NT2/D1 (cell line): ENCODE data around the gene PTTG2.

Experiments
- SUZ12 ChIP-seq: IDR thresholded peaks from 2 replicates; pipeline ENCODE4 v1.6.1; 2011; ENCODE audit not compliant: insufficient read length, insufficient read depth; ENCODE audit errors: extremely low read depth
- ZNF274 ChIP-seq: IDR thresholded peaks from 2 replicates; pipeline ENCODE4 v1.6.1; 2011; ENCODE audit warnings: mild to moderate bottlenecking, low read depth, low read length

DNA sequence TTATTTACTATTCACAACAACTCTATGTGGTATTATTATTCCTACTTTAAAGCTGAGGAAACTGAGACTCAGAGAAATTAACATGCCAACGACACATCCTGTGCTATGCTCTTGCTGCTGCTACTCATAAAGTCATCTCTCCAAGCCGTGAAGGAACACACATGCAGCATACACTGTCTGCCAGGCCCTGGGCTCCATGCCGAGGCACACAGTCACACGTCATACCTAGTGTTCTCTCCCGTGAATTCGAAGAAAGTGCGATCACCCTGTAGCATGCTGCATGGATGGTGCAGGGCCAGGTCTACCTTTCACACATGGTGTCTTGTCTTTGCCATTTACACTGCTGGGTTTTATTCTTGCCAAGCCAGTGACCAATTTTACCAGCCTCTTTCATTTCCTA is 35.3 kb upstream of the PTTG2 start:
- TF ChIP-seq SUZ12 (no peak), ZNF274 (no peak)
